Peyer's patch (tissue), 4 donors: ENCODE results near the gene C1orf185. TPM values are rescaled to one million over a fixed set of nuclear protein-coding genes. Genes with fewer than 3 reads are reported as not detected.

Experiments
- DNase-seq, 3 donors: peaks; one replicate each; pipeline ENCODE4 v3.0.0-alpha.2; 2017 to 2019
- H3K27ac ChIP-seq, 4 donors: fragments of 200-600 bp; sonication (generic); one replicate each; pipeline ENCODE4 v1.5.1; 2016 to 2019
- H3K27me3 ChIP-seq, 2 donors: fragments of 200-600 bp; sonication (generic); one replicate each; pipeline ENCODE4 v1.5.1; 2019
- H3K36me3 ChIP-seq, 3 donors: fragments of 200-600 bp; sonication (generic); one replicate each; pipeline ENCODE4 v1.5.1; 2016 to 2019
- H3K4me1 ChIP-seq, 4 donors: fragments of 200-600 bp; sonication (generic); one replicate each; pipeline ENCODE4 v1.5.1; 2016 to 2019
- H3K4me3 ChIP-seq, 4 donors: fragments of 200-600 bp; sonication (generic); 1 replicate in 3 of 4; 2 replicates in 1 of 4; pipeline ENCODE4 v1.5.1; 2016 to 2019; ENCODE audit warnings: mild to moderate bottlenecking in 1 of 4
- H3K9me3 ChIP-seq, 4 donors: fragments of 200-600 bp; sonication (generic); one replicate each; pipeline ENCODE4 v1.5.1; 2016 to 2019; ENCODE audit warnings: mild to moderate bottlenecking in 1 of 4
- CTCF ChIP-seq, 6 experiments: fragments of 450-650 bp in 4 of 6; fragments of 200-600 bp in 2 of 6; sonication (generic) in 1 of 6; IDR thresholded peaks; one replicate each; pipeline ENCODE4 v1.5.1; 2017 to 2019; ENCODE audit warnings: antibody characterized with exemption in 6 of 6, mild to moderate bottlenecking in 3 of 6, moderate library complexity in 1 of 6
- POLR2A ChIP-seq, 2 donors: fragments of 450-650 bp; IDR thresholded peaks; one replicate each; pipeline ENCODE4 v1.5.1; 2017; ENCODE audit warnings: antibody characterized with exemption in 2 of 2, mild to moderate bottlenecking in 2 of 2, moderate library complexity in 2 of 2
- small RNA-seq, 2 donors: library from RNA; depleted of rRNA; stranded (forward); fragments of <200 nt; gene quantifications; one replicate each; pipeline ENCODE3, GENCODE V24; 2016
- total RNA-seq, 4 donors: library from RNA; depleted of rRNA; stranded (reverse); fragments of >200 nt; gene quantifications; one replicate each; pipeline ENCODE4 v1.1.0, GENCODE V29; 2016

Gene C1orf185
- total RNA-seq, 4 donors from 2014 or later: not detected

DNA sequence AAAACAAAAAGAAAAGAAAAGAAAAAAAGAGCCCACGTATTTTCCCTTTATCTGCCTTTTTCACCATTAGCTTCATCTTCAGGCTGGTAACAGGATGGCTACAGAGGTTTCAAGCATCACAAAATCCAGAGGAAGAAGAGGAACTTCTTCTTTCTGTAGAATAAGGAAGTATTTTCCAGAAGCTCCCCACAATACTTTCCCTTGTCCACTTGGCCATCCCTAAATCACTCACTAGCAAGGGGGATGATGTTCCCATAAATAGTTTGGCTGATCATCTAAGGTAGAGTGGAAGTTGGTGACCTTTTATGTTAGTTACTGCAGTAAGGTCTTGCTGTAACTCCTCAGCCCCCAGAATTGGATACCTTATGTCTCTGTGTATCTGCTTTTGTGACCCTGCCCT is 88.9 kb downstream of the C1orf185 start:
- TF ChIP-seq CTCF (IDR thresholded peaks at IDR 0.05) (no peak), POLR2A (IDR thresholded peaks at IDR 0.05) (no peak)
- Histone ChIP-seq H3K36me3 (no peaks in the 10 kb centered on the region), H3K4me3 (no peak overlapping the region)

GRCh38 chr1:51192213-51192843 is 90.3 kb downstream of the C1orf185 start:
- DNase-seq: peak in 2 of 3 donors; percentile 59 to 83
- H3K27me3 ChIP-seq: no peaks in the 10 kb centered on the region
- H3K36me3 ChIP-seq: no peaks in the 10 kb centered on the region
- H3K4me3 ChIP-seq: no peak overlapping the region
- peak in 5 of 6 experiments; percentile 13 to 79 (median 69) for TF ChIP-seq CTCF (IDR thresholded peaks at IDR 0.05)
- TF ChIP-seq POLR2A (IDR thresholded peaks at IDR 0.05): no peak
- H3K27ac ChIP-seq: no peak overlapping the region
- no peaks in the 10 kb centered on the region for H3K9me3 ChIP-seq
- no peaks in the 10 kb centered on the region for H3K4me1 ChIP-seq

More for the DNA sequence above, 88.9 kb downstream of the C1orf185 start:
- H3K27me3 ChIP-seq: no peaks in the 10 kb centered on the region
- H3K9me3 ChIP-seq: no peaks in the 10 kb centered on the region
- no peak overlapping the region for H3K27ac ChIP-seq
- H3K4me1 ChIP-seq: no peaks in the 10 kb centered on the region
- no peak for DNase-seq

- Histone ChIP-seq H3K4me1 (no peaks in the 10 kb centered on the region), H3K27ac (no peak overlapping the region), H3K36me3 (no peaks in the 10 kb centered on the region), H3K27me3 (no peaks in the 10 kb centered on the region), H3K9me3 (no peaks in the 10 kb centered on the region), H3K4me3 (no peak overlapping the region)
- TF ChIP-seq POLR2A (IDR thresholded peaks at IDR 0.05): no peak
- no peak for TF ChIP-seq CTCF (IDR thresholded peaks at IDR 0.05)
- no peak for DNase-seq
These were observed 91.5 kb downstream of the C1orf185 start for GRCh38 chr1:51193564-51193963.

Small RNAs within 50 kb of the gene (small RNA-seq; reads per million reads assigned to genes)
- gene MIR4421: 0 reads per million in 2 donors
- 0 reads per million in 2 donors for gene MIR6500
- 0 reads per million in 2 donors for gene RF00019

Other genes with a start within 250 kb of the C1orf185 start
- gene FAF1, start 142.0 kb upstream of the C1orf185 start, total RNA-seq: 10 to 100 TPM; 36.9 to 77.6 (median 48.3) TPM
- 10 to 100 TPM in 2 of 4 donors, 1 to 10 TPM in 2; 5.8 to 14.5 (median 9.5) TPM for gene CDKN2C, start 132.0 kb upstream of the C1orf185 start, total RNA-seq
- gene RNF11, start 134.0 kb downstream of the C1orf185 start, total RNA-seq: 100 to 1,000 TPM in 1 of 4 donors, 10 to 100 TPM in 3; 58.6 to 101 (median 75.6) TPM
- 10 to 100 TPM; 25.6 to 39.8 (median 30.7) TPM for gene TTC39A, start 228.3 kb downstream of the C1orf185 start, total RNA-seq